Trophoblast cell (in vitro differentiated cells and primary cell): ENCODE data around the gene GNG12.

ENCODE experiments used
- DNase-seq, 2 donors: peaks; one replicate each; pipeline ENCODE4 v3.0.0-alpha.2; 2016
- H2AFZ ChIP-seq: 2 replicates; pipeline ENCODE4 v1.6.1; 2013; ENCODE audit warnings: low read length, moderate library complexity, mild to moderate bottlenecking; ENCODE audit not compliant: insufficient read depth, poor library complexity
- H2AK5ac ChIP-seq: 2 replicates; pipeline ENCODE4 v1.6.1; 2013; ENCODE audit warnings: mild to moderate bottlenecking, low read length
- H2BK120ac ChIP-seq: 2 replicates; pipeline ENCODE4 v1.6.1; 2013; ENCODE audit warnings: low read length, mild to moderate bottlenecking, moderate library complexity; ENCODE audit not compliant: insufficient read depth, poor library complexity
- H2BK12ac ChIP-seq: 2 replicates; pipeline ENCODE4 v1.6.1; 2013; ENCODE audit warnings: mild to moderate bottlenecking, low read length, moderate library complexity
- H2BK5ac ChIP-seq: 2 replicates; pipeline ENCODE4 v1.6.1; 2013; ENCODE audit warnings: low read length, low read depth, moderate library complexity, mild to moderate bottlenecking; ENCODE audit not compliant: poor library complexity
- H3K14ac ChIP-seq: 2 replicates; pipeline ENCODE4 v1.6.1; 2013; ENCODE audit warnings: mild to moderate bottlenecking, low read length
- H3K18ac ChIP-seq: 2 replicates; pipeline ENCODE4 v1.6.1; 2013; ENCODE audit warnings: mild to moderate bottlenecking, low read length
- H3K23ac ChIP-seq: 2 replicates; pipeline ENCODE4 v1.6.1; 2013; ENCODE audit warnings: low read length
- H3K27ac ChIP-seq: 2 replicates; pipeline ENCODE4 v1.5.1; 2013; ENCODE audit warnings: low read depth, mild to moderate bottlenecking, inconsistent platforms, low read length, moderate library complexity
- H3K27me3 ChIP-seq: 2 replicates; pipeline ENCODE4 v1.6.1; 2013; ENCODE audit warnings: inconsistent platforms, mild to moderate bottlenecking, low read length, moderate library complexity; ENCODE audit not compliant: insufficient read depth
- H3K36me3 ChIP-seq, 2 experiments: 1 replicate in 1 of 2; 2 replicates in 1 of 2; pipeline ENCODE4 v1.6.1; 2013; ENCODE audit warnings: low read length in 2 of 2, mild to moderate bottlenecking in 2 of 2, moderate library complexity in 1 of 2; ENCODE audit not compliant: insufficient read depth in 2 of 2, control insufficient read depth in 1 of 2
- H3K4ac ChIP-seq: 2 replicates; pipeline ENCODE4 v1.6.1; 2013; ENCODE audit warnings: low read depth, mild to moderate bottlenecking, low read length, moderate library complexity
- H3K4me1 ChIP-seq, 2 experiments: 1 replicate in 1 of 2; 2 replicates in 1 of 2; pipeline ENCODE4 v1.6.1; 2013; ENCODE audit warnings: low read length in 2 of 2, mild to moderate bottlenecking in 2 of 2, moderate library complexity in 1 of 2; ENCODE audit not compliant: insufficient read depth in 2 of 2, control insufficient read depth in 1 of 2
- H3K4me2 ChIP-seq: 2 replicates; pipeline ENCODE4 v1.6.1; 2013; ENCODE audit warnings: inconsistent platforms, mild to moderate bottlenecking, low read length, moderate library complexity
- H3K4me3 ChIP-seq: 2 replicates; pipeline ENCODE4 v1.5.1; 2013; ENCODE audit warnings: mild to moderate bottlenecking, low read depth, low read length, inconsistent platforms
- H3K79me1 ChIP-seq: one replicate; pipeline ENCODE4 v1.6.1; 2013; ENCODE audit warnings: low read length
- H3K79me2 ChIP-seq: 2 replicates; pipeline ENCODE4 v1.6.1; 2013; ENCODE audit warnings: low read length, mild to moderate bottlenecking; ENCODE audit not compliant: control insufficient read depth, insufficient read depth, poor library complexity
- H3K9ac ChIP-seq: 2 replicates; pipeline ENCODE4 v1.6.1; 2013; ENCODE audit warnings: mild to moderate bottlenecking, low read length
- H3K9me3 ChIP-seq: 2 replicates; pipeline ENCODE4 v1.6.1; 2013; ENCODE audit warnings: low read depth, mild to moderate bottlenecking, control low read depth, inconsistent platforms, low read length; ENCODE audit not compliant: insufficient read depth
- H4K12ac ChIP-seq: 2 replicates; pipeline ENCODE4 v1.6.1; 2013; ENCODE audit warnings: low read depth, mild to moderate bottlenecking, low read length, moderate library complexity
- H4K8ac ChIP-seq: 2 replicates; pipeline ENCODE4 v1.6.1; 2013; ENCODE audit warnings: low read depth, mild to moderate bottlenecking, low read length, moderate library complexity
- H4K91ac ChIP-seq: one replicate; pipeline ENCODE4 v1.6.1; 2013; ENCODE audit warnings: low read depth, mild to moderate bottlenecking, low read length, moderate library complexity
- WGBS: extraction: QIAGEN DNeasy Blood & Tissue Kit; methylation state at CpG from one replicate; pipeline ENCODE4 v1.1.7; 2013; ENCODE audit warnings: missing lambda C conversion rate; ENCODE audit not compliant: insufficient read length, insufficient coverage; ENCODE audit errors: extremely low coverage; 5-methylcytosine and 5-hydroxymethylcytosine counted together

Gene GNG12

GRCh38 chr1:67755619-67756018, 77.6 kb downstream of the GNG12 start:
- peaks cover 0 to 4% of the 10 kb centered on the region in 2 experiments for H3K36me3 ChIP-seq
- no peaks in the 10 kb centered on the region for H3K79me2 ChIP-seq
- H3K79me1 ChIP-seq, result peaks cover 22% of the 10 kb centered on the region
- no peak overlapping the region for H4K12ac ChIP-seq
- H4K91ac ChIP-seq, result no peak overlapping the region
- no peak overlapping the region for H3K14ac ChIP-seq
- H2BK120ac ChIP-seq, result no peak overlapping the region
- H3K4me2 ChIP-seq, result no peak overlapping the region
- no peak overlapping the region for H3K9ac ChIP-seq
- no peak overlapping the region for H3K27ac ChIP-seq
- H2BK12ac ChIP-seq, result no peak overlapping the region
- no peak overlapping the region for H3K23ac ChIP-seq
- H2AFZ ChIP-seq, result no peak overlapping the region
- H2BK5ac ChIP-seq, result no peak overlapping the region
- no peaks in the 10 kb centered on the region for H3K27me3 ChIP-seq
- H2AK5ac ChIP-seq, result no peak overlapping the region
- H3K4me1 ChIP-seq, result peaks cover 29 to 32% of the 10 kb centered on the region in 2 experiments
- H4K8ac ChIP-seq, result no peak overlapping the region
- H3K9me3 ChIP-seq, result no peaks in the 10 kb centered on the region
- H3K4ac ChIP-seq, result no peak overlapping the region
- H3K4me3 ChIP-seq, result no peak overlapping the region
- DNase-seq, result no peak
- WGBS, result no CpG with 5 or more reads among the region's 2 CpGs
- H3K18ac ChIP-seq, result no peak overlapping the region

- no peak overlapping the region for H3K14ac ChIP-seq
- H3K27me3 ChIP-seq, result no peaks in the 10 kb centered on the region
- H3K79me2 ChIP-seq, result peaks cover 2% of the 10 kb centered on the region
- H4K8ac ChIP-seq, result no peak overlapping the region
- H4K91ac ChIP-seq, result no peak overlapping the region
- H3K36me3 ChIP-seq, result peaks cover 0 to 4% of the 10 kb centered on the region in 2 experiments
- no peak for DNase-seq
- H3K27ac ChIP-seq, result no peak overlapping the region
- no peak overlapping the region for H2BK5ac ChIP-seq
- peaks cover 25% of the 10 kb centered on the region for H3K79me1 ChIP-seq
- H3K23ac ChIP-seq, result no peak overlapping the region
- no peak overlapping the region for H3K9ac ChIP-seq
- no peak overlapping the region for H3K4me3 ChIP-seq
- WGBS, result no CpG with 5 or more reads among the region's 2 CpGs
- H2BK120ac ChIP-seq, result no peak overlapping the region
- H2BK12ac ChIP-seq, result no peak overlapping the region
- no peak overlapping the region for H2AK5ac ChIP-seq
- peaks cover 29 to 34% of the 10 kb centered on the region in 2 experiments for H3K4me1 ChIP-seq
- no peak overlapping the region for H4K12ac ChIP-seq
- H3K9me3 ChIP-seq, result no peaks in the 10 kb centered on the region
- no peak overlapping the region for H2AFZ ChIP-seq
- H3K4ac ChIP-seq, result no peak overlapping the region
- H3K4me2 ChIP-seq, result no peak overlapping the region
- H3K18ac ChIP-seq, result no peak overlapping the region
Measured at GRCh38 chr1:67755160-67755559, 78.1 kb downstream of the GNG12 start.

- H3K36me3 ChIP-seq, result peaks cover 0 to 4% of the 10 kb centered on the region in 2 experiments
- no peak for DNase-seq
- H3K79me2 ChIP-seq, result peaks cover 4% of the 10 kb centered on the region
- no peak overlapping the region for H3K4ac ChIP-seq
- peaks cover 26 to 36% of the 10 kb centered on the region in 2 experiments for H3K4me1 ChIP-seq
- no peak overlapping the region for H4K91ac ChIP-seq
- no peak overlapping the region for H4K8ac ChIP-seq
- H3K23ac ChIP-seq, result no peak overlapping the region
- no peaks in the 10 kb centered on the region for H3K9me3 ChIP-seq
- peak overlapping the region; percentile 18 for H3K18ac ChIP-seq
- H3K4me3 ChIP-seq, result no peak overlapping the region
- no peak overlapping the region for H3K4me2 ChIP-seq
- no peak overlapping the region for H3K14ac ChIP-seq
- H3K79me1 ChIP-seq, result peaks cover 28% of the 10 kb centered on the region
- H2AFZ ChIP-seq, result no peak overlapping the region
- no CpG with 5 or more reads among the region's 4 CpGs for WGBS
- H2BK120ac ChIP-seq, result no peak overlapping the region
- H3K27ac ChIP-seq, result no peak overlapping the region
- peak overlapping the region; percentile 55 for H2AK5ac ChIP-seq
- H3K9ac ChIP-seq, result no peak overlapping the region
- H3K27me3 ChIP-seq, result no peaks in the 10 kb centered on the region
- no peak overlapping the region for H2BK5ac ChIP-seq
- peak overlapping the region; percentile 56 for H2BK12ac ChIP-seq
- no peak overlapping the region for H4K12ac ChIP-seq
Measured at GRCh38 chr1:67754526-67754920, 78.7 kb downstream of the GNG12 start.

GRCh38 chr1:67753776-67754525, 79.3 kb downstream of the GNG12 start:
- peak overlapping the region; percentile 33 for H3K18ac ChIP-seq
- no peak overlapping the region for H4K12ac ChIP-seq
- no peaks in the 10 kb centered on the region for H3K27me3 ChIP-seq
- H2BK12ac ChIP-seq, result peak overlapping the region; percentile 68
- no peak overlapping the region for H3K4me2 ChIP-seq
- no peak overlapping the region for H3K4ac ChIP-seq
- no peaks in the 10 kb centered on the region for H3K9me3 ChIP-seq
- no peak overlapping the region for H2AK5ac ChIP-seq
- peak overlapping the region; percentile 4 for H4K91ac ChIP-seq
- no peak overlapping the region for H2BK5ac ChIP-seq
- no CpG with 5 or more reads among the region's 17 CpGs for WGBS
- no peak overlapping the region for H3K9ac ChIP-seq
- H3K14ac ChIP-seq, result peak overlapping the region; percentile 40
- H3K79me2 ChIP-seq, result peaks cover 4% of the 10 kb centered on the region
- H3K4me1 ChIP-seq, result peaks cover 22 to 35% of the 10 kb centered on the region in 2 experiments
- no peak overlapping the region for H3K27ac ChIP-seq
- no peak overlapping the region for H3K4me3 ChIP-seq
- peaks cover 28% of the 10 kb centered on the region for H3K79me1 ChIP-seq
- DNase-seq, result no peak
- no peak overlapping the region for H2BK120ac ChIP-seq
- peaks cover 0 to 4% of the 10 kb centered on the region in 2 experiments for H3K36me3 ChIP-seq
- no peak overlapping the region for H2AFZ ChIP-seq
- no peak overlapping the region for H3K23ac ChIP-seq
- no peak overlapping the region for H4K8ac ChIP-seq
